GM19043 (cell line): ENCODE results near the gene YIF1A.
"Not testable (repeated sequence)": the region's sequence is repeated elsewhere in the genome, so short reads cannot be mapped to it uniquely, and the experiment has no call there.

Experiments used
- ATAC-seq: cut with Tn5 transposase; IDR thresholded peaks from one replicate; pipeline ENCODE4 v1.9.1; 2021; ENCODE audit warnings: low read depth; ENCODE audit not compliant: unreplicated experiment

Gene YIF1A

DNA sequence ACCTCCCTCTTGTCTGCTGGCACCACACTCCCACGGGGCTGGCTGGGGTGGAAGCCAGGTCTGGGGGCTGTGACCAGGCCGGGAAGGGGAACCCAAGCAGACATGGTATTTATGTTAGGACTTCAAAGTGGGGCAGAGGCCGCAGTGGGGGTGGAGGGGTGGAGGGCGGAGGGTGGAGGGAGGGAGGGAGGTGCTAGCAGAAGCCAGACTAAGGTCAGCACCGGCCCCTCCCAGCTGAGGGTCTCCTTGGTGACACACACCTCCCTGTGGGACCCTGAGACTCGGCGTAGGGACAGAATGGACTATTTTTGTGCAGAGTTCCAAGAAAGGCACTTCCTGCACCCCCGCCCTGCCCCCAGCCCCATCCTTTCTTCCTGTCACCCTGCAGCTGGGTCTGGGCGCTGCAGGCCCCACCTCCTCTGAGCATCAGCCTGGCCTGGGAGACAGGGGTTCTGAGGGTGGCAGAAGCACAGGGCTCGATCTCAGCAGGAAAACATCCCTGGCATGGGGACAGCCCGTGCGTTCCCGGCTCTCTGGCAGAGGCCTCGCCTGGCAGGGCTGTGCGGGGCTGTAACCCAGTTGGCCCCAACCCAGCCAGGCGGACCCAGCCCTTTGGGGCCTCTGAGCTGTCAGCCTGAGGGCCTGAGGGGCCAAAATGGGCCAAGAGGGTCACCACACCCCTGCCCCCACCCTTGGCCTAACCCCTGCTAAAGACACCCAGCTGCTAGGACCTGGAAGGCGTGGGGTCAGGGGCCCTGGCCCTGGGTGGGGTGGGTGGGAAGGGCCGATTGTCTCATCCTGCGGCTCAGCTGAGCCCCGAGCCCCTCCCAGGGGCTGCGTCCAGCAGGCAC lies 37.5 kb upstream of the YIF1A start:
- no peak for ATAC-seq

DNA sequence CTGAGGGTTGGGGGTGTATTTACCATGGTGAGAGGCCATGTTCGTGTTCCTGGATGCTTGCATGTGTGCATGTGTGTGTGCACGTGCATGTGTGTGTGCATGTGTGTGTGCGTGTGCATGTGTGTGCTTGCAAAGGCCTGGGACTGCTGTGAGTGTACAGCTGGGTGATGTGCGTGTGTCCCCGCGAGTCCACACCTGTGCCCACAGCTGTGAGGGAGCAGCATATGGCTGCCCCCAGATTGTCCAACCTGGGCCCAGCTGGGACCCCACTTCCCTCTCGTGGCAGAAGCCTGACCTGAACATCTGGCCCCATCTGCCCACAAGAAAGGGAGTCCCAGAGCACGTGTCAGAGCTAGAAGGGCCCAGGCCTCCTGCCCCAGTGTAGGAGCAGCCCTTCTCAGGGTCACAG lies 36.3 kb upstream of the YIF1A start:
- ATAC-seq = no peak

- ATAC-seq = no peak
These were observed 35.7 kb upstream of the YIF1A start for GRCh38 chr11:66324664-66325063.

DNA sequence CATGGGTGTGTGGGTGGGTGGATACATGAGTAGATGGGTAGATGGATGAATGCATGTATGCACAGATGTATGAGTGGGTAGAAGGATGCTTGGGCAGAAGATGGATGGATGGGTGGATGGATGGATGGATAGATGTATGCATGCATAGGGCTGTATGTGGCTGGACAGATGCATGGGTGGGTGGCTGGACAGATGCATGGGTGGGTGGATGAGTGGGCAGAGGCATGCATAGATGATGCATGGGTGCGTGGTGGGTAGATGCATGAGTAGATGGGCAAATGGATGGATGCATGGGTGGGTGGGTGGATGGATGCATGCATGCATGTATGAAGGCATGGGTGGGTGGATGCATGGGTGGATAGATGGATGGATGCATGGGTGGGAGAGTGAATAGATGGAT lies 34.7 kb upstream of the YIF1A start:
- ATAC-seq = no peak

GRCh38 chr11:66322732-66323427 lies 33.9 kb upstream of the YIF1A start:
- ATAC-seq = no peak

- no peak for ATAC-seq
These were observed 32.7 kb upstream of the YIF1A start for GRCh38 chr11:66321606-66322005.

- ATAC-seq = not testable (repeated sequence)
These were observed 31.8 kb upstream of the YIF1A start for GRCh38 chr11:66320748-66321147.

GRCh38 chr11:66320289-66320688 lies 31.3 kb upstream of the YIF1A start:
- ATAC-seq = not testable (repeated sequence)

DNA sequence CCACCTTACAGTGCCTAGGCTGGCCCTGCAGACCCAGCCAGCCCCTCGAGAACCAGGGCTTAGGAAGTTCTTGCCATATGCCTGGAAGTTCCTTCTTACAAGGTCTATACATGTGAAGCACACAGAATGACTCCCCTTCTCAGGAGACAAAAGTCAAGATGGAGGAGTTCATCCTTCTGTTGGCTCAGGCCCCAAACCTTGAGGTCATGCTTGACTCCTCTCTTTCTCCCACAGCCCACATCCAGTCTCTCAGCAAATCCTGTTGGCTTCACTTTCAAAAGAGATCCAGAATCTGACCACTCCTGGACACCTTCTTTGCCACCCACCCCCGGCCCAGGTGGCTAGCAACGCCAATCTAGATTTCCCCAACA lies 29.6 kb upstream of the YIF1A start:
- no peak for ATAC-seq

- no peak for ATAC-seq
These were observed 29.0 kb upstream of the YIF1A start for GRCh38 chr11:66317723-66318599.

DNA sequence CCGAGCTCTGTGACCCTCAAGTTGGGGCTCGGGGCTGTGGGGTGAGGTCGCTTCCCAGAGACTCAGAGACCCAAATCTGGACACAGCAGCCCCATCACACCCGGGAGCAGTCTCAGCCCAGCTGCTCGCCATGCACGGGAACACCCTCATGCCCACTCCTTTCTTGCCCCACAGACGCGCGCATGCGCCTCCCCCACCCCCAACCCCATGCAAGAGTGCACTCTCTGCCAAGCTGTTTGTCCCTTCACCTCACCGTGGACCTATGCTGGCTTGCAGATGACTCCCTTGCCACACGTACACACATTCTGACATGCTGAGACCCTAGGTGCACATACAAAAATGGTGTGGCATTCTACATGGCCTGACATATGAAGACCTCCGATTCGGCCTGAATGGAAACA lies 28.4 kb upstream of the YIF1A start:
- no peak for ATAC-seq

- ATAC-seq = no peak
These were observed 27.9 kb upstream of the YIF1A start, which contains the start of gene CD248 for GRCh38 chr11:66316849-66317251. TSS of gene CD248 (minus strand) at chr11:66317044. CDS start at chr11:66317027, 17 bp downstream.

- ATAC-seq = no peak
These were observed 27.2 kb upstream of the YIF1A start for GRCh38 chr11:66315921-66316811.

- ATAC-seq = no peak
These were observed 26.5 kb upstream of the YIF1A start for GRCh38 chr11:66315498-66315885.

GRCh38 chr11:66314561-66315497 lies 25.9 kb upstream of the YIF1A start:
- no peak for ATAC-seq

DNA sequence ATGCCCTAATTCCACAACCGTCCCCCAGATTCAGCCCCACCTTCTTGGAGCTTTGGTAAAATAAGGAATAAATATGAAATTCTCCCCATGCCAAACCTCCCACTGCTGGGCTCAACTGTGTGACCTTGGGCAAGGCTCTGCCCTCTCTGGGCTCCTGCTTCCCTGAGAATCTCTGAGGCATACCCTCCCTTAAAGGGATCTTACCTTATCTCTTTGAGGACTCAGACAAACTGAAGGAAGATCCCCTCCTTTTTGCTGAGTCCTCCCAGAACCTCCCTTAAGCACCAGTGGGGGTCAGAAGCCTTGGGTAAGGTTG lies 25.2 kb upstream of the YIF1A start:
- no peak for ATAC-seq

- no peak for ATAC-seq
These were observed 24.6 kb upstream of the YIF1A start for GRCh38 chr11:66313321-66314185.
